MCF 10A (cell line): ENCODE data around the gene ART1. TPM values are rescaled to one million over a fixed set of nuclear protein-coding genes. Genes with fewer than 3 reads are reported as not detected.

ENCODE experiments used
- BruUV-seq: library from RNA; stranded (reverse); fragments of 400-500 nt; replicated peaks from 2 replicates; lab custom pipeline; 2021; lab: Mats Ljungman, UMichigan
- CTCF ChIA-PET: fragments of 300-600 bp; sonication (Branson Sonifier 250); formaldehyde crosslinking; extraction: SDS; loops from one replicate; lab custom pipeline; 2021; ENCODE audit warnings: antibody characterized with exemption, inconsistent platforms; lab: Yijun Ruan, JAX
- POLR2A ChIA-PET: fragments of 300-600, 350-650 bp; sonication (Branson Sonifier 250); formaldehyde crosslinking; extraction: SDS; loops from one replicate; lab custom pipeline; 2020; ENCODE audit warnings: antibody characterized with exemption, inconsistent platforms; lab: Yijun Ruan, JAX
- DNase-seq: peaks from one replicate; pipeline ENCODE4 v3.0.0-alpha.2; 2018; ENCODE audit not compliant: unreplicated experiment
- H3K27ac Mint-ChIP-seq: one replicate; pipeline ENCODE4 v1.8.0; 2022; ENCODE audit warnings: mild to moderate bottlenecking, low read depth, mixed read lengths; ENCODE audit not compliant: unreplicated experiment
- H3K27me3 Mint-ChIP-seq: one replicate; pipeline ENCODE4 v1.8.0; 2022; ENCODE audit warnings: mixed read lengths; ENCODE audit not compliant: insufficient read depth, unreplicated experiment
- H3K36me3 Mint-ChIP-seq: one replicate; pipeline ENCODE4 v1.8.0; 2022; ENCODE audit warnings: mild to moderate bottlenecking, moderate library complexity, mixed read lengths; ENCODE audit not compliant: insufficient read depth, unreplicated experiment
- H3K4me1 Mint-ChIP-seq: one replicate; pipeline ENCODE4 v1.8.0; 2022; ENCODE audit warnings: mixed read lengths; ENCODE audit not compliant: insufficient read depth, unreplicated experiment
- H3K4me3 Mint-ChIP-seq: one replicate; pipeline ENCODE4 v1.8.0; 2022; ENCODE audit warnings: mild to moderate bottlenecking, moderate library complexity, mixed read lengths; ENCODE audit not compliant: unreplicated experiment
- H3K9me3 Mint-ChIP-seq: one replicate; pipeline ENCODE4 v1.8.0; 2022; ENCODE audit warnings: mixed read lengths; ENCODE audit not compliant: unreplicated experiment
- intact Hi-C: fragments of 100-400 bp; cut with micrococcal nuclease; formaldehyde crosslinking; loops from 2 replicates; pipeline ENCODE4 v1.14.1; 2022
- total RNA-seq: library from RNA; stranded (reverse); gene quantifications from 2 replicates; pipeline ENCODE4 v1.2.3, GENCODE V29; 2022
- TF ChIP-seq, protein P1 (sequence below): fragments of 200-600 bp; IDR thresholded peaks from one replicate; pipeline ENCODE4 v1.8.0; 2022; ENCODE audit warnings: antibody characterized with exemption, mild to moderate bottlenecking; ENCODE audit not compliant: unreplicated experiment

Gene ART1
- total RNA-seq, 1 experiment from 2014 or later: not detected

DNA sequence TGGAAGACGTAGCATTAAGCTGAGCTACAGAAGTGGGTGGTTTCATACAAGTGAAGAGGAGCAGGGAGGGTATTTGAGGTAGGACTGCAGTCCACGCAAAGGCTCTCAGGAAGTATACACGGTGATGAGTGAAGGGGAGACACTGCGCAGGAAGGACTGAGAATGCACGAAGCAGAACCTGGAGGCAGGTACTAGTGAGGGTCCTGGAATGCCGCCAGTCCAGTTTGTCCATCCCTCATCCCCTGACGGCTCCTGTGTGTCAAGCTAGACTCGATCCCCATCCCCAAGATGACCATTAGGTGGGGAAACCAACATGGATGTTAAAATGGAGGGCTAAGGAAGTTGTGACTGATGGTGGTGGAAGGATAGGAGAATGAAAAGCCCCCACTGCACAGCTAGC, 26.9 kb upstream of the ART1 start:
- no peak overlapping the region for H3K4me3 Mint-ChIP-seq
- intact Hi-C loops: no loop called here
- no TSS peak for BruUV-seq
- no peaks in the 10 kb centered on the region for H3K36me3 Mint-ChIP-seq
- H3K27ac Mint-ChIP-seq: no peak overlapping the region
- TF ChIP-seq, protein P1, sequence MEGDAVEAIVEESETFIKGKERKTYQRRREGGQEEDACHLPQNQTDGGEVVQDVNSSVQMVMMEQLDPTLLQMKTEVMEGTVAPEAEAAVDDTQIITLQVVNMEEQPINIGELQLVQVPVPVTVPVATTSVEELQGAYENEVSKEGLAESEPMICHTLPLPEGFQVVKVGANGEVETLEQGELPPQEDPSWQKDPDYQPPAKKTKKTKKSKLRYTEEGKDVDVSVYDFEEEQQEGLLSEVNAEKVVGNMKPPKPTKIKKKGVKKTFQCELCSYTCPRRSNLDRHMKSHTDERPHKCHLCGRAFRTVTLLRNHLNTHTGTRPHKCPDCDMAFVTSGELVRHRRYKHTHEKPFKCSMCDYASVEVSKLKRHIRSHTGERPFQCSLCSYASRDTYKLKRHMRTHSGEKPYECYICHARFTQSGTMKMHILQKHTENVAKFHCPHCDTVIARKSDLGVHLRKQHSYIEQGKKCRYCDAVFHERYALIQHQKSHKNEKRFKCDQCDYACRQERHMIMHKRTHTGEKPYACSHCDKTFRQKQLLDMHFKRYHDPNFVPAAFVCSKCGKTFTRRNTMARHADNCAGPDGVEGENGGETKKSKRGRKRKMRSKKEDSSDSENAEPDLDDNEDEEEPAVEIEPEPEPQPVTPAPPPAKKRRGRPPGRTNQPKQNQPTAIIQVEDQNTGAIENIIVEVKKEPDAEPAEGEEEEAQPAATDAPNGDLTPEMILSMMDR: no peak
- ChIA-PET CTCF (interaction anchor here (0.5 to 2.1 kb wide), 4 partner anchors 9 to 1320 kb away, joined by 3 to 7 read pairs (median 4); no protein-coding TSS in a partner anchor), POLR2A (no interaction called here)
- H3K9me3 Mint-ChIP-seq: no peaks in the 10 kb centered on the region
- peaks cover 16% of the 10 kb centered on the region for H3K4me1 Mint-ChIP-seq
- H3K27me3 Mint-ChIP-seq: no peaks in the 10 kb centered on the region
- DNase-seq: no peak

DNA sequence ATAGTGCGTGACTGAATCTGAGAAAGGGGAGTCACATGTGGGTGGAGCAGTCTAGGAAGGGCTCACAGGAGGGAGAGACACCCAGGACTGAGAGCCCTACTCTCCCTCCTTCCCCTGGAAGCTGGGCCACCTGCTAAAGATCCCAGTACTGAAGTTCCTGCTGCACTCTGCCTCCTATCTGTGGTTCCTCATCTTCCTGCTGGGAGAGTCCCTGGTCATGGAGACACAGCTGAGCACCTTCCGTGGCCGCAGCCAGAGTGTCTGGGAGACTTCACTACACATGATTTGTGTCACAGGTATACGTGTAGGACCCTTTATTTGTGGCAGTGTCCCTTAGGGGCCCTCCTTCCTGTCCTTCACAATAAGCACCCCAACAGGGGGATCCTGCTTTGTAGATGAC, 22.4 kb upstream of the ART1 start:
- no peak for DNase-seq
- Mint-ChIP-seq H3K27ac (no peak overlapping the region), H3K9me3 (no peaks in the 10 kb centered on the region), H3K27me3 (no peaks in the 10 kb centered on the region), H3K36me3 (no peaks in the 10 kb centered on the region), H3K4me1 (no peaks in the 10 kb centered on the region), H3K4me3 (no peak overlapping the region)
- intact Hi-C loops: no loop called here
- TF ChIP-seq, protein P1: no peak
- CTCF ChIA-PET: no interaction called here
- BruUV-seq: no TSS peak
- POLR2A ChIA-PET: no interaction called here

- no peak overlapping the region for H3K27ac Mint-ChIP-seq
- no peak overlapping the region for H3K4me3 Mint-ChIP-seq
- H3K36me3 Mint-ChIP-seq: no peaks in the 10 kb centered on the region
- no peaks in the 10 kb centered on the region for H3K4me1 Mint-ChIP-seq
- no TSS peak for BruUV-seq
- TF ChIP-seq, protein P1: no peak
- no peak for DNase-seq
- ChIA-PET CTCF (no interaction called here), POLR2A (no interaction called here)
- H3K9me3 Mint-ChIP-seq: no peaks in the 10 kb centered on the region
- intact Hi-C loops: no loop called here
- no peaks in the 10 kb centered on the region for H3K27me3 Mint-ChIP-seq
Observed at GRCh38 chr11:3623121-3623520, 21.8 kb upstream of the ART1 start.

GRCh38 chr11:3623767-3624458, 21.0 kb upstream of the ART1 start:
- CTCF ChIA-PET: interaction anchor here (0.9 kb wide), 1 partner anchor 19 kb away, joined by 4 read pairs; no protein-coding TSS in a partner anchor
- BruUV-seq: no TSS peak
- DNase-seq: no peak
- Mint-ChIP-seq H3K4me3 (no peak overlapping the region), H3K27ac (no peak overlapping the region), H3K36me3 (no peaks in the 10 kb centered on the region), H3K9me3 (no peaks in the 10 kb centered on the region), H3K27me3 (no peaks in the 10 kb centered on the region), H3K4me1 (no peaks in the 10 kb centered on the region)
- POLR2A ChIA-PET: no interaction called here
- TF ChIP-seq, protein P1: no peak
- intact Hi-C loops: no loop called here
